Globus pallidus (tissue), 1 donor: ENCODE data around the gene CITED4.

Source experiments
- DNase-seq: peaks from one replicate; pipeline ENCODE4 v3.0.0-alpha.2; 2015; ENCODE audit warnings: low spot score

Gene CITED4

GRCh38 chr1:40834968-40835545 lies 27.1 kb downstream of the CITED4 start:
- no peak for DNase-seq

GRCh38 chr1:40833979-40834378 lies 28.2 kb downstream of the CITED4 start:
- DNase-seq = no peak

- no peak for DNase-seq
Observed at GRCh38 chr1:40831001-40831732, 31.0 kb downstream of the CITED4 start.

- no peak for DNase-seq
Observed at GRCh38 chr1:40830419-40830943, 31.7 kb downstream of the CITED4 start.

- DNase-seq = no peak
Observed at GRCh38 chr1:40829631-40830245, 32.4 kb downstream of the CITED4 start.

- DNase-seq = no peak
Observed at GRCh38 chr1:40825996-40826395, 36.2 kb downstream of the CITED4 start.

GRCh38 chr1:40825435-40825788 lies 36.8 kb downstream of the CITED4 start:
- no peak for DNase-seq

- DNase-seq = no peak
Observed at GRCh38 chr1:40824591-40825434, 37.4 kb downstream of the CITED4 start.

- no peak for DNase-seq
Observed at GRCh38 chr1:40823983-40824382, 38.2 kb downstream of the CITED4 start.

GRCh38 chr1:40823345-40823744 lies 38.8 kb downstream of the CITED4 start:
- DNase-seq = no peak

- no peak for DNase-seq
Observed at GRCh38 chr1:40822890-40823289, 39.3 kb downstream of the CITED4 start.

- peak; percentile 87 for DNase-seq
Observed at GRCh38 chr1:40820911-40821693, 41.1 kb downstream of the CITED4 start.

- peak; percentile 11 for DNase-seq
Observed at GRCh38 chr1:40820251-40820797, 41.8 kb downstream of the CITED4 start.

- DNase-seq = no peak
Observed at GRCh38 chr1:40819101-40819500, 43.1 kb downstream of the CITED4 start.

- no peak for DNase-seq
Observed at GRCh38 chr1:40818264-40818961, 43.8 kb downstream of the CITED4 start.

GRCh38 chr1:40817791-40818263 lies 44.3 kb downstream of the CITED4 start:
- no peak for DNase-seq

GRCh38 chr1:40815420-40815819 lies 46.7 kb downstream of the CITED4 start:
- no peak for DNase-seq
